ENCODE data around the gene CACNA1D.

Gene CACNA1D

GRCh38 chr3:53719796-53720195, 225.4 kb downstream of the CACNA1D start:
- DNase-seq = no peak

GRCh38 chr3:53721187-53722119, 227.0 kb downstream of the CACNA1D start:
- no peak for DNase-seq

GRCh38 chr3:53724566-53724965, 230.2 kb downstream of the CACNA1D start:
- DNase-seq = no peak

DNA sequence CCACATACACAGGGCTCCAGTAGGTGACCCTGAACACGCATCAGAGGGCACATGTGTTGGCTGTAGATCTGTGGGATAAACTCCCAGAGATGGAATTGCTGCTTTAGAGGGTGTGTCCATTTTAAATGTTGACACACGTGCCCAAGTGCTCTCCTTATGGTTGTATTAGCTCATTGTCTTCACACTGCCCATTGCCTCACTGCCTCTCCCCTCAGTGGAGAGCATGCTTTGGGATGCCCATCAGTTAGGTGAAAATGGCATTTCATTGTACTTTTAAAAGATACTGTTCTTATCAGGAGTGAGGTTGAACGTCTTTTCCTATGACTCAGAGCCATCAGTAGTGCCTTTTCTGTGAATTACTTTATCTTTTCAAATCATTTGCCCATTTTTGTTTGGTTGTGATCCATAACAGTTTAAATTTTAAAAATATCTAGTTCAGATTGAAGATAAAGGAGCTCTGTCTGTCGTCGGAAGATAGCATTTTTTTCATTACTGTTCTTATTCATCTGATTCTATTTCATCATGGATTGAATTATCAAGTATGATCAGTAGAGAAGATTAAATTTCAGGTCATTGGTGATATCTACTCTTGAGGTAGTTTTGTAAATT, 231.1 kb downstream of the CACNA1D start:
- DNase-seq = no peak

- DNase-seq = no peak
Observed at GRCh38 chr3:53726643-53727042, 232.2 kb downstream of the CACNA1D start.

DNA sequence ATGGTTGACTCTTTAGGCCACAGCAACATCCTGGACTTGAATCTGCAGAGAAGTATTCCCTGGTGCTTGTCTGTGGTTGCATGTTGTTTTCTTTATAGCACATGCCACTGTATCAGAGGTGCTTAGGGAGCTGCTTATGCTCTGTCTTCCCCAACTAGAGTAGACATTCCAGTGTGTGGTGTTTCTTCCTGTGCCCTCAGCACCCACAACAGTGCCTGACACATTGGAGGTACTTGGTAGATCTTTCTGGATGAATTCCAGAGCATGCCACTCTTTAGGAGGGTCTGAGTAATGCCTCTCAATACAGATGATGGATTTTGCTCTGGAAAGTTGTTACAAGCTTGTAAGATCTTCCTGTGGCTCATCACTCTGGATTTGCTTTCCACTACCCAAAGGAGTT, 234.2 kb downstream of the CACNA1D start:
- no peak for DNase-seq

- DNase-seq = no peak
Observed at GRCh38 chr3:53729159-53729558, 234.7 kb downstream of the CACNA1D start.

DNA sequence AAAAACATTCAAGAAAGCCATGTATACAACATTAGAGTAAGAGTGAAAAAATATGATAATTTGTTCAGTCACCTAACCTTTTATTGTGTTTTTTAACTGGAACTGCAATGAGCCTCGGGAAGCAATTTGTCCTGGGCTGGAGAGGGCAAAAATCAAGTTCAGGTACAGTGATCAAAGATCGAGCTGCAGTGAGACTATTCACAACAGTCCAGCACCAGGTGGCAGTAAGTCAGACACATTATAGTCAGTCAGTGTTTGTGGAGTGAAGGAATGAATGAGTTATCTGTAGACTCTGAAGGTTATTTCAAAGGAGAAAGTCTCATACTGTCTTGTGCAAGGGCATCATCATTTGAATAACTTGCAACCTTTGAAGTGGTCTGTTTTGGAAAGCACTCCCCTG, 235.2 kb downstream of the CACNA1D start:
- no peak for DNase-seq

DNA sequence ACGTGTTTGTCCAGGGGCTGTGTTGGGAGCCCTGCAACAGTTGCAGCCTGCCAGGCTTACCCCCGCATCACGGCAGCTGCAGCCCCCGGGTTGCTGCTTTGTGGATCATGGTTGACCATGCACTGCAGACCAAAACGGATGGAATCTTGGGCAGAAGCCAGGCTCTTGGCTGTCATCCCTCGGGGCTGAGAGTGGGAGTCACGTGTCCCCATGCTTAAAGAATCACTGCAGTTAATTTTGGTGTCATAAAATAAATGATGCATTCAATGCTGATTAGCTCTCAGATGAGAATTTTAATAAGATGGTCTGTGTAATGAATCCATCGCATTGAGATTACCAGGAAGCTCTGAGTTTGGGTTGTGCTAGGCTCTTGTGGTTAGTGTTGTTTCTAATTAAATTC, 236.2 kb downstream of the CACNA1D start:
- peak; percentile 30 for DNase-seq

DNA sequence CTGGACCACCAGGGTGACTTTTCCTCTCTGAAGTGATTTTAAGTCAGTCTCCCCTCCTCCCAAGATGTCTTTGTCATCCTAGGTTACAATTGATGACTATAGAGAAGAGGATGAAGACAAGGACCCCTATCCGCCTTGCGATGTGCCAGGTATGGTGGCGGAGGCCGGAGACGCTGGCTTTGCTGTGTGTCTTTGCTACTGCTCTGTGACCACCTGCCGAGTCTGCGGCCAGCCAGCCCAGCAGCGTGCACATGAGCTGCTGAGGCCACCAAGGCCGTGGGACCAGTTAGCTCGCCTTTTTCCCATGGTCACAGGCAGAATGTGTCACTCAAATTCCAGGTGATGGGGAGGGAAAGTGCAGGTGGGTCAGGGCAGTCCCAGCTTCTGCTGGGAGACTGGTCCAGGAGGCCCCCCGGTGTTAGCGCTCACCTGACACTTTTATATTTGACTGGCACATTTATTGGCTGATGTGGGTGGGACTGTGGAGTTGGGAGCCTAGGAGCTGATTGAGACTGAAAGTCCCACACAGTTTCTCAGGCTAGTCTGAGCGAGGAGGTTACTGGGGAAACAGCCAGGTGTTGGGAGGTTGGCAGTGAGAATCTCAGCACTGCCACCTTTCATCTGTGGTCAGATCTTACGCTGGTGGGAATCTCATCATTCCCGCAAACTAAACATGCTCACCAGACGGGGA, 237.7 kb downstream of the CACNA1D start:
- no peak for DNase-seq

GRCh38 chr3:53733446-53733845, 239.0 kb downstream of the CACNA1D start:
- no peak for DNase-seq

DNA sequence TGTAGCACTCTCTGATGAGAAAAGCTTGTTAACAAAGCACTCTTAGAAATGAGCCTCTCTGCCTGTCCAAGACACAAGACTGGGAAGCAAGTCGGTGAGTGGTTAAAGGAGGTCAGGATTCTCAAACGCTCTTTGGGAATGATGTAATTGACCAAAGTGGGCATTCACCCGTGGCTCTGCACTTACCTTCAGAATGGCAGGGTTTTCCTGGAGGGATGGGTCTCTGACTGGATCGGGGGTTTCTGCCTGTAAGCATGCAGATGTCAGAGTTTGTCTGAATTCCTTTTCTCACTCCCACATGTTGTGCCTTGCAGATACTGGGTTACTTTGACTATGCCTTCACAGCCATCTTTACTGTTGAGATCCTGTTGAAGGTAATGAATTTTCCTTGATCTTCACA, 245.6 kb downstream of the CACNA1D start:
- no peak for DNase-seq

DNA sequence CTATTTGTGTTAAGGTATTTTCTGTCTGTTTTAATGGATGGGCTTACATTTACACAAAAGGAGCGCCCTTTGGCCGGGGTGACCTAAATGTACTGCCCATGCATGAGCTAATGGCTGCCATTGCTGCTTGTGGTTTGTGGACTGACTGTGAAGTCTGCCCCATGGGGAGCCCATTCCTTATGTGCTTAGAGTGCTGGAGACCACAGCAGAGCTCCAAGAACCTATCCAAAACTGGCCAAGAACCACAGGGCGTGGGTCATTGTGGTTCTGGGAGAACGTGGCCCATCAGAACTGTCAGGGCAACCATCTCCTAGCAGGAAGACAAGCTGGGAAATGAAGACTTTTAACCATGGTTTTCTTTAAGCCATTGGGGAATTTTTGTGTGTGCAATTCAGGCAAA, 246.5 kb downstream of the CACNA1D start:
- no peak for DNase-seq

DNA sequence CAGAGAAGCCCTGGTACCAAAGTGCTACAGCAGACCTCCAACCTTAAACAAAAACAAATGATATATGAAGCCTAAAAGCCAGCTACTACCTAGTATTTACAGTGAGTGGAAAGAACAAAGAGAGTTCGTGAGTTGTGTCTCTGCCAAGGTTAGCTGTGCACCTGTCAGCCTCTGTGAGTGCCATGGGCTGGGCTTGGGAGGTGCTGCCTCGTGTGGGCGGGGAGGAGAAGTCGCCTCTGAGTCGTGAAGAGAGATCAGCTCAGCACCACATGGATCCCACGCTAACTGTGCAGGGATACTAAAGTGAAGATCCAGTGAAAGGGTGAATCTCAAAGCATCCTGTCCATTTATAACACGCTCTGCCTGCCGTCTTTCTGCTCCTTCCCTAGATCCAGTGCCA, 249.9 kb downstream of the CACNA1D start:
- peak; percentile 66 for DNase-seq

GRCh38 chr3:53747559-53747958, 253.1 kb downstream of the CACNA1D start:
- no peak for DNase-seq

DNA sequence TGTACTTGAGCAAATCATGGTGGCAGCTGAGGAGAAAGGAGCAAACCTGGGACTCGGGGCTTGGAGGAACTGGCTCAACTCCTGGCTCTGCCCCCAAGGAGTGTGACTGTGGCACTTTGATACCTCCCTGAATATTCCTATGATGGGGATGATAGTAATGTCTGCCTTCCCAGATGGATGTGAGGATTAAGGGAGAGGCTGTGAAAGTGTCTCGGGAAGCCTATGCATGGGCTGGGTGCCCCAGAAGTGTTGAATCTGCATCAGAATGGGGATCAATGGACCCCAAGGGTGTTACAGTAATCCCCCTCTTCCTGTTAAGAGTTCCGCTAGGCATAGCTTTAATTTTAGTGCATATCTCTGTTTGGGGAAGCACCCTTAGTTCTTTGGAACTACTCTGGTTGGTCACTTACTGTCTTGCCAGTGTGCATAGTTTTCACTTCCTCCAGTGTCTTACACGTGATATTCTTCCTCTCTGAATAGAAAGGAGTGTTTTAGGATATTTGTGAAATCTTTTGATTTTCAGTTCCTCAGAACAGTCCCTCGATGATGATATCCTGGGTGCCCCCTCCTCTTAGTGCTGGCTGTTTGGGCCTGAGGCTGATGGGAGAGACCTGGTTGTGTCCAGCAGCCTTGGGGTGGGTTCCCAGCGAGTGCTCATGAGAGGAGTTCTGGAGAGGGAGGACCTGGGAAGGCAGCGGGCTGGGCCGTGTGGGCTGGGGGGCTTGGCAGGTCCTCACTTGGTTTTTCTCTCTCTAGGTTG, 254.3 kb downstream of the CACNA1D start:
- DNase-seq = no peak

DNA sequence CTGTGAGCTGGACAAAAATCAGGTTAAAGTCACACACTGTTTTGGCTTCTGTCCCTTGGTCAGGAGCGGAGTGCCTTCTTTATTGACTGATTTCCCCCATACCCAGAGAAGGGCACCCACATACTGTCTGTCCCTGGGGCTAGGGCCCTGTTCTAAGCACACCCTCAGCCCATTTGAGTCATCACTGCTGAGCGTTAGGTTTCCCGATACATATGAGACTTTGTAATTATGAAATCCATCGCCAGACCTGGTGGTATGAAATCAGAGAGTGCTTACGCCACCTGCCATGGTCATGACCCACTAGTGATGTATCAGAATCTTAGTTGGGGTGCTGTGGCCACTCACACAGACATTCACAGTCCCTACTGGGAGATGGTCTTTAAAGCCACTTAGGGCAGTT, 255.0 kb downstream of the CACNA1D start:
- no peak for DNase-seq

DNA sequence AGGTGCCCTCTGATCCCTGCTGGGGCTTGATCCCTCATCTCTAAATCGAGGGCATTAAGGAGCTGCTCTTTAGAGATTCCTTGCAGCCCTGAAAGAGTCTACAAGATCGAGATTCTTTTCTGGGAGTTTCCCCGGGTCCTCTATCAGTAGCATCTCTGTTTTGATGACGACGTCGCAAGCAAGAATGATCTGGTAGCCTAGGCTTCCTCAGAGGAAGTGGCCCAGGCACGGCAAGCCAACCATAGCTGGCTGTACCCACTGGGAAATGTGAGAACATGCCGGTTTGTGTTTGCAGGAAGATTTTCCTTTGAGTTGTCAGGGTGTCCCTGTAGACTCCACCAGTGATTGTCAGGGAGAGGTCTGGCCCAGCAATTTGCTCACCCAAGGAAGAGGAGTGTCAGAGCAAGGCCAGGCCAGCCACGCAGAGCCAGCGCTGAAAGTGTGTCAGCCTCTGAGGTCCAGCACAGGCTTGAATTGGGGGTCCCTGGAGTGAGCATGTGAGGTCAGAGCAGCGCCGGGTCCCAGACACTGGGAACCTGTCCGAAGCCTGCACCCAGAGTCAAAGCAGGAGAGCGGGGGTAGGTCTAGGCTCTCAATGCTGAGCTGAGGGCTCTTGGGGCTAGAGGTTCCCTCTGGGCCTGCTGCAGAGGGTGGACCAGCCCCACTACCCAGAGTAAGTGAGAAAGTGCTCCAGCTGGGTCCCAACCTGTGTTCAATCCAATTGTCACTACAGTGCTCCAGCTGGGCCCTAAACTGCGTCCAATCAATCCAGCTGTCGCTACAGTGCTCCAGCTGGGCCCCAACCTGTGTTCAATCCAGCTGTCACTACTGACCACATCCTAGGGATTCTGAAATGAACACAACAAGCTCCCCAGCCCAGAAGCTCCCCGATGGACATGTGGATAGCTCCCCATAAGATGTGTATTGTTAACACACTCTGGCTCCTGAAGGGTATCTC, 256.1 kb downstream of the CACNA1D start:
- no peak for DNase-seq

GRCh38 chr3:53753518-53754183, 259.2 kb downstream of the CACNA1D start:
- DNase-seq = no peak

- no peak for DNase-seq
Observed at GRCh38 chr3:53754325-53754724, 259.9 kb downstream of the CACNA1D start.

DNA sequence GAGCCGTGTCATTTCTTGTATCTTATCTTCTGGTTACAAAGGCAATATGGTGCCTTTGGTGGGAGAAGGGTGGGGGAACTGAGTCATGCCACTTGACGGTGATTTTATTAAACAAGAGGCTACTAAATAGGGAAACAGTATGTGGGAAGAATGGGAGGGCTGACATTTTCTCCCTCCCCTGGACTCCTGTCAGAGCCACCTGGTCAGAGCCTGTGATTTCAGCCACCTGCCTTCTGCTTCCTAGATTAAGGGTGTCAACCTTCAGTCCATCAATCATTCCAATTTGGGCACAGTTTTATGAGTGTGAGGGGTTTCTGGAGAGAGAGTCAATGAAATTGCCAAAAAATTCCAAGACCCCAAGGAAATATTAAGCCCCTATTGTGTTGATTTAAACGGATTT, 264.4 kb downstream of the CACNA1D start:
- no peak for DNase-seq
